RWPE1 (cell line): ENCODE data around the gene VPS45.

Experiments used
- CTCF ChIA-PET: fragments of 350-600 bp; sonication (Branson Sonifier 250); formaldehyde crosslinking; extraction: SDS; loops from one replicate; lab custom pipeline; 2021; lab: Yijun Ruan, JAX
- POLR2A ChIA-PET: fragments of 400-600 bp; formaldehyde crosslinking; extraction: SDS; loops from one replicate; lab custom pipeline; 2020; ENCODE audit warnings: antibody characterized with exemption; ENCODE audit not compliant: low non-redundant PET; lab: Yijun Ruan, JAX
- DNase-seq: peaks from one replicate; pipeline ENCODE4 v3.0.0; 2012; ENCODE audit warnings: low spot score
- H3K27ac ChIP-seq: fragments of 450-650 bp; 2 replicates; pipeline ENCODE4 v1.5.1; 2017
- CTCF ChIP-seq: fragments of 450-650 bp; conservative IDR thresholded peaks from 2 replicates; pipeline ENCODE4 v1.5.1; 2017; ENCODE audit warnings: low read depth, mild to moderate bottlenecking

VPS45 gene

GRCh38 chr1:150089846-150090520 is 22.4 kb downstream of the VPS45 start:
- no peak for DNase-seq
- CTCF ChIA-PET: no interaction called here
- POLR2A ChIA-PET: no interaction called here
- TF ChIP-seq CTCF: no peak
- no peak overlapping the region for H3K27ac ChIP-seq

DNA sequence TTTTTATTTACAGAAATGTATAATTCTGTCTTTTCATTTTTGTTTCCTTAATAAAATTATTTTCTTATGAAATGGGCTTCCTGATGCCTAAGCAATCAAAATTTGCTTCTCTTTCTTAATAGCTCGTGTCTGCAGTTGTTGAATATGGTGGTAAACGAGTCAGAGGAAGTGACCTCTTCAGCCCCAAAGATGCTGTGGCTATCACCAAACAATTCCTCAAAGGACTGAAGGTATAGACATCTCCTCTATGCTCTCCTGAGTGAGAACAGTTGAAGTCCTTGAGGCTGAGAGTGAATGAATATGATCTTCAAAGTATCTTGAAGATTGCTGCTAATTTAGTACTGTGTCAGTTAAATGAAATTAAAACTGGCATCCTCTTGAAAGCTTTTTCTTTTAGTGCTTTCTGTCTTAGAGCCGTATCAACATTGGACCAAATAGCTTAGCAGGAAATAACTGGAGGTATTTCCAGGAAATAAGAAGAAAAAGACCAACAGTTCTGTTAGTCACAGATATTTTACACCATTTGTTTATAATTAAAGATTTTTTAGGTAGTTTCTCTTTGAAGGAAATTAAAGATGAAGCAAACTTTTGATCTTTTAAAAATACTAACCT is 24.7 kb downstream of the VPS45 start:
- POLR2A ChIA-PET: no interaction called here
- no peak for TF ChIP-seq CTCF
- no peak for DNase-seq
- CTCF ChIA-PET: interaction anchor here (0.6 kb wide), 1 partner anchor 9 kb away, joined by 4 read pairs; no protein-coding TSS in a partner anchor
- H3K27ac ChIP-seq: no peak overlapping the region

GRCh38 chr1:150093805-150094204 is 26.2 kb downstream of the VPS45 start:
- no peak overlapping the region for H3K27ac ChIP-seq
- no peak for TF ChIP-seq CTCF
- DNase-seq: no peak
- ChIA-PET POLR2A (no interaction called here), CTCF (no interaction called here)

DNA sequence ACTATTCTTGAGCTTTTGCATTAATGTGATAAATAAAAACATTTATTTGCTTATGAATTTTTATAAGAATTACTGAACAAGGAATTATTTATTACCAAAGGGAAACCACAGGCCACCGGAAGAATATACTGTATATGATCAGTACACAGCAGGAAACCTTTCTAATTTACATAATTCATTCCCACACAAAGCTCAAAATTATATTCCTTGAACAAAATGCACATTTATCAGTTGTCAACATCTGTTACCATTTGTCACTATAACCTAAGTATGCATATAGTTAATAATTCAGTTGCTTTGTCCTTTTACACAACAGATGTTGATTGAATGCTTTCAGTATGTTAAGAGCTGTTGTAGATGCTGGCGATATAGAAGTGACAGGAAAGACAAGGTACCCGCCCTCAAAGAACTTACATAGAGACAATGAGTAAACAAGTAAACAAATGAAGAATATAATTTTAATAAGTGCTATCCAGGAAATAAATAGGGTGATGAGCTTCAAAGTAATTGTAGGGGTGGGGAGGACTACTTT is 27.2 kb downstream of the VPS45 start:
- POLR2A ChIA-PET: no interaction called here
- no peak overlapping the region for H3K27ac ChIP-seq
- no peak for DNase-seq
- no peak for TF ChIP-seq CTCF
- CTCF ChIA-PET: no interaction called here

- DNase-seq: no peak
- CTCF ChIA-PET: interaction anchor here (0.6 to 0.7 kb wide), 2 partner anchors 31 to 74 kb away, joined by 3 read pairs; no protein-coding TSS in a partner anchor
- H3K27ac ChIP-seq: no peak overlapping the region
- POLR2A ChIA-PET: no interaction called here
- TF ChIP-seq CTCF: no peak
Observed at GRCh38 chr1:150102986-150103385, 35.4 kb downstream of the VPS45 start.

GRCh38 chr1:150106341-150106740 is 38.8 kb downstream of the VPS45 start:
- no peak for DNase-seq
- no peak for TF ChIP-seq CTCF

More at GRCh38 chr1:150106341-150106740, 38.8 kb downstream of the VPS45 start:
- POLR2A ChIA-PET: no interaction called here
- CTCF ChIA-PET: no interaction called here
- H3K27ac ChIP-seq: no peak overlapping the region
